Breast epithelium (tissue), 4 donors: ENCODE data around the gene BOK. TPM values are rescaled to one million over a fixed set of nuclear protein-coding genes. Genes with fewer than 3 reads are reported as not detected.
"Not testable (repeated sequence)": the region's sequence is repeated elsewhere in the genome, so short reads cannot be mapped to it uniquely, and the experiment has no call there.

Experiments
- DNase-seq, 2 donors: peaks; one replicate each; pipeline ENCODE4 v3.0.0-alpha.2; 2019; ENCODE audit warnings: low spot score in 2 of 2
- H3K27ac ChIP-seq, 2 donors: fragments of 200-600 bp; sonication (generic) in 1 of 2; one replicate each; pipeline ENCODE4 v1.5.1; 2016 to 2019; ENCODE audit warnings: mild to moderate bottlenecking in 1 of 2
- H3K27me3 ChIP-seq, 2 donors: fragments of 200-600 bp; sonication (generic) in 1 of 2; one replicate each; pipeline versions ENCODE4 v1.5.1 to v1.6.0; 2017 to 2019; ENCODE audit warnings: control low read depth in 1 of 2, mild to moderate bottlenecking in 1 of 2
- H3K36me3 ChIP-seq: fragments of 200-600 bp; one replicate; pipeline ENCODE4 v1.5.1; 2019
- H3K4me1 ChIP-seq, 2 donors: fragments of 200-600 bp; sonication (generic); one replicate each; pipeline ENCODE4 v1.5.1; 2016 to 2019; ENCODE audit warnings: control low read depth in 1 of 2
- H3K4me3 ChIP-seq, 3 donors: fragments of 200-600 bp; sonication (generic); 1 replicate in 2 of 3; 2 replicates in 1 of 3; pipeline ENCODE4 v1.5.1; 2016 to 2019; ENCODE audit warnings: mild to moderate bottlenecking in 3 of 3, moderate library complexity in 2 of 3
- H3K9me3 ChIP-seq, 2 donors: fragments of 200-600 bp; sonication (generic) in 1 of 2; one replicate each; pipeline ENCODE4 v1.5.1; 2016 to 2019; ENCODE audit warnings: control low read depth in 1 of 2
- POLR2A ChIP-seq: fragments of 450-650 bp; IDR thresholded peaks from one replicate; pipeline ENCODE4 v1.6.1; 2016; ENCODE audit warnings: antibody characterized with exemption, mild to moderate bottlenecking, moderate library complexity
- POLR2AphosphoS5 ChIP-seq, 3 donors: sonication (generic); formaldehyde crosslinking; IDR thresholded peaks; one replicate each; pipeline ENCODE4 v1.6.1; 2017; ENCODE audit warnings: antibody characterized with exemption in 3 of 3
- intact Hi-C: fragments of 100-400 bp; cut with DNase I; formaldehyde crosslinking; loops from one replicate; pipeline ENCODE4 v1.15.1; 2023; ENCODE audit warnings: low total_unique reads
- total RNA-seq, 3 donors: library from RNA; depleted of rRNA; stranded (reverse); fragments of >200 nt; gene quantifications; one replicate each; pipeline ENCODE4 v1.1.0, GENCODE V29; 2016
- TF ChIP-seq, protein P1 (sequence below), 3 donors: fragments of 450-650 bp; IDR thresholded peaks; one replicate each; pipeline ENCODE4 v1.5.1; 2016 to 2017; ENCODE audit warnings: antibody characterized with exemption in 3 of 3, mild to moderate bottlenecking in 3 of 3, moderate library complexity in 3 of 3

BOK gene
- total RNA-seq, 3 donors from 2014 or later = 32.2 to 77.6 (median 40.3) TPM

DNA sequence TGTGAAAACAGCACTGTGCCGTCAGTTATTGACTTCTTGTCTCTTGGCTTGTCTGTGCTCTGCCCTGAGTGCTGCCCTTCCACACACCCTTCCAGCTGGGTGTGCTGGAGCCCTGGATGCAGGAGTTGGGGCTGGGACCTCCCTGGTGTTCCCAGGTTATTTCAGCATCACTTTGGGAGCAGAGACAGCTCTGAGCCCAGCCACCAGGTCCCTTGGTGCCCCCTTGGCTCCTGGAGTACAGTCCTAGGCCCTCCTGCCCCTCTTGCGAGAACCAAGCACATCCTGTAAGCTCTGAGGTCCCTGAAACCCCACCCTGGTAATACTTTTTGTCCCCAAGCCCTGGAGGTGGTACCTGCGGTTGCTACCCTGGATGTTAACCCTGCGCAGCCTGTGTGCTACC is 24.3 kb downstream of the BOK start:
- TF ChIP-seq, protein P1, sequence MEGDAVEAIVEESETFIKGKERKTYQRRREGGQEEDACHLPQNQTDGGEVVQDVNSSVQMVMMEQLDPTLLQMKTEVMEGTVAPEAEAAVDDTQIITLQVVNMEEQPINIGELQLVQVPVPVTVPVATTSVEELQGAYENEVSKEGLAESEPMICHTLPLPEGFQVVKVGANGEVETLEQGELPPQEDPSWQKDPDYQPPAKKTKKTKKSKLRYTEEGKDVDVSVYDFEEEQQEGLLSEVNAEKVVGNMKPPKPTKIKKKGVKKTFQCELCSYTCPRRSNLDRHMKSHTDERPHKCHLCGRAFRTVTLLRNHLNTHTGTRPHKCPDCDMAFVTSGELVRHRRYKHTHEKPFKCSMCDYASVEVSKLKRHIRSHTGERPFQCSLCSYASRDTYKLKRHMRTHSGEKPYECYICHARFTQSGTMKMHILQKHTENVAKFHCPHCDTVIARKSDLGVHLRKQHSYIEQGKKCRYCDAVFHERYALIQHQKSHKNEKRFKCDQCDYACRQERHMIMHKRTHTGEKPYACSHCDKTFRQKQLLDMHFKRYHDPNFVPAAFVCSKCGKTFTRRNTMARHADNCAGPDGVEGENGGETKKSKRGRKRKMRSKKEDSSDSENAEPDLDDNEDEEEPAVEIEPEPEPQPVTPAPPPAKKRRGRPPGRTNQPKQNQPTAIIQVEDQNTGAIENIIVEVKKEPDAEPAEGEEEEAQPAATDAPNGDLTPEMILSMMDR (IDR thresholded peaks at IDR 0.05) = no peak
- TF ChIP-seq POLR2A (no peak), POLR2AphosphoS5 (IDR thresholded peaks at IDR 0.05) (no peak)
- DNase-seq = no peak
- Histone ChIP-seq H3K27me3 (no peaks in the 10 kb centered on the region), H3K27ac (no peak overlapping the region), H3K4me3 (no peak overlapping the region), H3K9me3 (peaks cover 19 to 24% of the 10 kb centered on the region in 2 donors), H3K36me3 (no peaks in the 10 kb centered on the region), H3K4me1 (no peaks in the 10 kb centered on the region)
- intact Hi-C loops = no loop called here

DNA sequence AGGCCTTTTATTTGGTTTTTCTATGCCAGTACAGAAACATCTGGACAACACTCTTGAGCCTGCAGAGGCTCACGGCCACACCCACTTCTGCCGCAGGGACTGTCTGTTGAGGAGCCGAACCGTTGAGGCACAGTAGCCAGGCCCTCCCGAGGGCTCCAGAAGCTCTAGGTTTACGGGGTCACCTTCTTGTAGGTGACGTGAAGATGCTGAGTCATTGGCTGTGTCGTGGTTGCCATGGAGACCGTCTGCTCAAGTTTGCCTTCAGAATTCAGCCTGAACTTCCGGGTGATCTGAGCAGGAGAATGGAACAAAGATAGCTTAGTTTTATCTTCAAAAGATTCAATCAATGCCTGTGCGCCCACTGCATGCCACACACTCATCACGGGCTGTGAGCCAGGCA is 25.9 kb downstream of the BOK start:
- Histone ChIP-seq H3K4me1 (no peaks in the 10 kb centered on the region), H3K4me3 (no peak overlapping the region), H3K27me3 (no peaks in the 10 kb centered on the region), H3K27ac (no peak overlapping the region), H3K36me3 (no peaks in the 10 kb centered on the region), H3K9me3 (peaks cover 30 to 32% of the 10 kb centered on the region in 2 donors)
- intact Hi-C loops = no loop called here
- no peak for DNase-seq
- TF ChIP-seq POLR2A = no peak
- TF ChIP-seq, protein P1 (IDR thresholded peaks at IDR 0.05) = no peak
- TF ChIP-seq POLR2AphosphoS5 (IDR thresholded peaks at IDR 0.05) = no peak

DNA sequence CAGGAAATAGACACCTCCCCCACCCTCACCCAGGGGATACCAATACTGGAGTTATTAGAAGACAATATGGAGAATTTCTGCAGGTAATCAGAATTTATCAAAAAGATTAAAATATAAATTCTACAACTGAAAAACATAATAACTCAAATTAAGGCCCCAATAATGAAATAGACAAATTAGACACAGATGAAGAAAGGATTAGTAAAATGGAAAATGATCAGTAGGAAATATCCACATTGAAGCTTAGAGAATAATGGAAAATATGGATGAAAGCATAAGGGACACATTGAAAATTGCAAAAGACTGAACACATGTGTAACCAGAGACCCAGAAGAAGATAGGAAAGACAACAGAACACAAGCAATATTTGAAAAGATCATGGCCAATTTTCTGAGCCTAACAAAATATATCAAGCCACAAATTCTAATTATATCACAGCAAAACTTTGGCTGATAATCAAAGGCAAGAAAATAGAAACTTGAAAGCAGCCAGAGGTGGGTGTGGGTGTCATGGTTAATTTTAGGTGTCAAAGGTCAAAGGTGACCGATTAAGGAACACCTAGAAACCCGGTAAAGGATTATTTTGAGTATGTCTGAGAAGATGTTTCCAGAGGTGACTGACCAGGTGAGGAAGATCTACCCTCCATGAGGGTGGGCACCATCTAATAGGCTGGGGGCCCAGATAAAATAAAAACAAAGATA is 28.2 kb downstream of the BOK start:
- TF ChIP-seq POLR2AphosphoS5 (IDR thresholded peaks at IDR 0.05) (no peak), POLR2A (no peak)
- TF ChIP-seq, protein P1 (IDR thresholded peaks at IDR 0.05) = no peak
- Histone ChIP-seq H3K27me3 (no peaks in the 10 kb centered on the region), H3K27ac (no peak overlapping the region), H3K4me3 (no peak overlapping the region), H3K4me1 (no peaks in the 10 kb centered on the region), H3K36me3 (no peaks in the 10 kb centered on the region), H3K9me3 (peaks cover 30 to 32% of the 10 kb centered on the region in 2 donors)
- intact Hi-C loops = no loop called here
- DNase-seq = no peak

DNA sequence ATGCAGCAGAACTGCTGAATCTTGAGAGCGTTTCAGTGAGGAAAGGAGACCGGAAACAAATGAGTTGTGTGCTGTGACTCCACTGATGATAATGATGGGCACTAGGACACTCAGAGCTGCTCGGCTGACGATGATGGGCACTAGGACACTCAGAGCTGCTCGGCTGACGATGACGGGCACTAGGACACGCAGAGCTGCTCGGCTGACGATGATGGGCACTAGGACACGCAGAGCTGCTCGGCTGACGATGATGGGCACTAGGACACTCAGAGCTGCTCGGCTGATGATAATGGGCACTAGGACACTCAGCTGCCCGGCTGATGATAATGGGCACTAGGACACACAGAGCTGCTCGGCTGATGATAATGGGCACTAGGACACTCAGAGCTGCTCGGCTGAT is 31.3 kb downstream of the BOK start:
- H3K36me3 ChIP-seq, intact Hi-C loops, H3K27ac ChIP-seq, H3K4me3 ChIP-seq, H3K27me3 ChIP-seq, H3K4me1 ChIP-seq, DNase-seq: not testable (repeated sequence)
- peaks cover 30 to 32% of the 10 kb centered on the region in 2 donors for H3K9me3 ChIP-seq

DNA sequence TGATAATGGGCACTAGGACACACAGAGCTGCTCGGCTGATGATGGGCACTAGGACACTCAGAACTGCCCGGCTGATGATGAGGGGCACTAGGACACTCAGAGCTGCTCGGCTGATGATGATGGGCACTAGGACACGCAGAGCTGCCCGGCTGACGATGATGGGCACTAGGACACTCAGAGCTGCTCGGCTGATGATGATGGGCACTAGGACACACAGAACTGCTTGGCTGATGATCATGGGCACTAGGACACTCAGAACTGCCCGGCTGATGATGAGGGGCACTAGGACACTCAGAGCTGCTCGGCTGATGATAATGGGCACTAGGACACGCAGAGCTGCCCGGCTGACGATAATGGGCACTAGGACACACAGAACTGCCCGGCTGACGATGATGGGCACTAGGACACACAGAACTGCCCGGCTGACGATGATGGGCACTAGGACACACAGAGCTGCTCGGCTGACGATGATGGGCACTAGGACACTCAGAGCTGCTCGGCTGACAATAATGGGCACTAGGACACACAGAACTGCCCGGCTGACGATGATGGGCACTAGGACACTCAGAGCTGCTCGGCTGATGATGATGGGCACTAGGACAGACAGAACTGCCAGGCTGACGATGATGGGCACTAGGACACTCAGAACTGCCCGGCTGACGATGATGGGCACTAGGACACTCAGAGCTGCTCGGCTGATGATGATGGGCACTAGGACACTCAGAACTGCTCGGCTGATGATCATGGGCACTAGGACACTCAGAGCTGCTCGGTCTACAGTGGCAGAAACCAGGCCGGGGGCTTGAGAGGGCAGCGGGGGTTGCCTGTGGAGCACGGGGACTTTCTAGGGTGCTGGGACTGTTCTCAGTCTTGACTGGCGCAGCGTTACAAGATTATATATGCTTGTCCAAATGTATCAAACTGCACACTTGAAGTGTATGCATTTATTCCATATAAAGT is 32.2 kb downstream of the BOK start:
- intact Hi-C loops, DNase-seq, H3K27ac ChIP-seq, H3K27me3 ChIP-seq, H3K4me3 ChIP-seq, H3K36me3 ChIP-seq, H3K4me1 ChIP-seq: not testable (repeated sequence)
- H3K9me3 ChIP-seq = peaks cover 29 to 30% of the 10 kb centered on the region in 2 donors
